HepG2 (cell line): ENCODE data around the gene YLPM1. TPM values are rescaled to one million over a fixed set of nuclear protein-coding genes. Genes with fewer than 3 reads are reported as not detected.

Source experiments
- AHDC1 ChIP-seq: sonication (generic); formaldehyde crosslinking; IDR thresholded peaks from 2 replicates; pipeline ENCODE4 v1.5.1; 2020; ENCODE audit warnings: mild to moderate bottlenecking, missing genetic modification reagents, borderline replicate concordance
- BCL6 ChIP-seq: IDR thresholded peaks from 2 replicates; pipeline ENCODE4 v1.6.1; 2016; ENCODE audit warnings: missing genetic modification reagents, missing compliant biosample characterization
- CREB1 ChIP-seq, 2 experiments: fragments of 450-650 bp in 1 of 2; IDR thresholded peaks; 2 replicates each; pipeline ENCODE4 v1.6.1; 2016 to 2017; ENCODE audit warnings: control low read depth in 1 of 2, mild to moderate bottlenecking in 1 of 2, missing compliant biosample characterization in 1 of 2, missing genetic modification characterization in 1 of 2
- DPF2 ChIP-seq: sonication (generic); formaldehyde crosslinking; IDR thresholded peaks from 2 replicates; pipeline ENCODE4 v1.4.0; 2020; ENCODE audit warnings: mild to moderate bottlenecking, low read depth, missing genetic modification reagents, borderline replicate concordance
- FOXA1 ChIP-seq, 2 experiments: fragments of 450-650 bp in 1 of 2; sonication (generic) in 1 of 2; formaldehyde crosslinking in 1 of 2; IDR thresholded peaks; 2 replicates each; pipeline versions ENCODE4 v1.4.0 to v1.6.1; 2016 to 2020; ENCODE audit warnings: missing genetic modification reagents in 1 of 2
- HDAC1 ChIP-seq: sonication (generic); formaldehyde crosslinking; IDR thresholded peaks from 2 replicates; pipeline ENCODE4 v1.5.1; 2020; ENCODE audit warnings: mild to moderate bottlenecking, missing genetic modification reagents
- HNF4A ChIP-seq: sonication (generic); formaldehyde crosslinking; IDR thresholded peaks from 2 replicates; pipeline ENCODE4 v1.4.0; 2020; ENCODE audit warnings: missing genetic modification reagents
- ISL2 ChIP-seq: sonication (generic); formaldehyde crosslinking; IDR thresholded peaks from 2 replicates; pipeline ENCODE4 v1.5.0; 2020; ENCODE audit warnings: missing genetic modification reagents
- MAFG ChIP-seq: sonication (generic); formaldehyde crosslinking; IDR thresholded peaks from 2 replicates; pipeline ENCODE4 v1.5.1; 2020; ENCODE audit warnings: mild to moderate bottlenecking, missing genetic modification reagents
- POGZ ChIP-seq: sonication (generic); formaldehyde crosslinking; IDR thresholded peaks from 2 replicates; pipeline ENCODE4 v1.4.0; 2020; ENCODE audit warnings: mild to moderate bottlenecking, missing genetic modification reagents
- SOX6 ChIP-seq, 2 experiments: fragments of 450-650 bp in 1 of 2; sonication (generic) in 1 of 2; formaldehyde crosslinking in 1 of 2; IDR thresholded peaks; 2 replicates each; pipeline versions ENCODE4 v1.4.0 to v1.6.1; 2017 to 2020; ENCODE audit warnings: antibody characterized with exemption in 1 of 2, mild to moderate bottlenecking in 1 of 2, missing genetic modification reagents in 1 of 2
- TBX2 ChIP-seq: sonication (generic); formaldehyde crosslinking; IDR thresholded peaks from 2 replicates; pipeline ENCODE4 v1.5.0; 2020; ENCODE audit warnings: missing genetic modification reagents, mild to moderate bottlenecking, borderline replicate concordance
- ZNF609 ChIP-seq: sonication (generic); formaldehyde crosslinking; IDR thresholded peaks from 2 replicates; pipeline ENCODE4 v1.4.0; 2020; ENCODE audit warnings: mild to moderate bottlenecking, missing genetic modification reagents, borderline replicate concordance
- polyA plus RNA-seq, 8 experiments: library from polyadenylated mRNA; depleted of rRNA in 3 of 8; stranded (reverse) in 7 of 8; unstranded in 1 of 8; fragments of >200 nt; fragmentation: Illumina TruSeq in 4 of 8; extraction: Trizol in 4 of 8; gene quantifications; 2 replicates each; pipeline versions ENCODE4 v1.2.1 to v1.2.3, GENCODE V29; 2011 to 2016; ENCODE audit warnings: low read depth in 4 of 8, missing spikeins in 1 of 8, mixed read lengths in 1 of 8; ENCODE audit not compliant: insufficient read depth in 1 of 8
- total RNA-seq, 5 experiments: library from RNA; depleted of rRNA; stranded (reverse); fragments of >200 nt; fragmentation: Illumina TruSeq; extraction: Trizol; gene quantifications; 2 replicates each; pipeline ENCODE4 v1.2.3, GENCODE V29; 2016; ENCODE audit warnings: low read depth in 1 of 5

The YLPM1 gene
- total and polyA plus RNA-seq, 2 of the 13 experiments (the other 11 are each of a cell fraction or from before 2014, with no cell fraction given) = 6.7 to 21.9 TPM

GRCh38 chr14:74821267-74821915 lies 58.3 kb downstream of the YLPM1 start (continued):
- TF ChIP-seq AHDC1 (CRISPR knock-in tag) (peak; percentile 83; the same call in 1 of the 2 replicates), POGZ (CRISPR knock-in tag) (peak; percentile 27; the same call in 1 of the 2 replicates), DPF2 (CRISPR knock-in tag) (0 out of 2 replicates have a peak, but pooled peaks have one; percentile 25), FOXA1 (IDR thresholded peaks at IDR 0.05) (peak; percentile 47; the same call in 1 of the 2 replicates), FOXA1 (CRISPR knock-in tag; IDR thresholded peaks at IDR 0.05) (peak; percentile 66), CREB1 (IDR thresholded peaks at IDR 0.05) (no peak), CREB1 (CRISPR knock-in tag; IDR thresholded peaks at IDR 0.05) (peak; percentile 43; the same call in 1 of the 2 replicates), ZNF609 (CRISPR knock-in tag) (peak; percentile 71; the same call in 1 of the 2 replicates), ISL2 (CRISPR knock-in tag) (peak; percentile 62; the same call in 1 of the 2 replicates), MAFG (CRISPR knock-in tag) (no peak), HDAC1 (CRISPR knock-in tag) (peak; percentile 24; the same call in 1 of the 2 replicates), BCL6 (CRISPR knock-in tag) (peak; percentile 66), HNF4A (CRISPR knock-in tag) (peak; percentile 82), TBX2 (CRISPR knock-in tag) (peak; percentile 86), SOX6 (IDR thresholded peaks at IDR 0.05) (no peak), SOX6 (CRISPR knock-in tag; IDR thresholded peaks at IDR 0.05) (peak; percentile 32; the same call in 1 of the 2 replicates)
